HepG2 (cell line): ENCODE measurements around the gene AMOTL2. TPM values are rescaled to one million over a fixed set of nuclear protein-coding genes. Genes with fewer than 3 reads are reported as not detected.

ENCODE experiments used
- HES4 ChIP-seq: sonication (generic); formaldehyde crosslinking; IDR thresholded peaks from 2 replicates; pipeline ENCODE4 v1.9.0; 2021; ENCODE audit warnings: mild to moderate bottlenecking, missing genetic modification reagents, borderline replicate concordance
- HMGA1 ChIP-seq: sonication (generic); formaldehyde crosslinking; conservative IDR thresholded peaks from 2 replicates; pipeline ENCODE4 v1.4.0; 2020; ENCODE audit warnings: missing genetic modification reagents
- JUN ChIP-seq: sonication (generic); formaldehyde crosslinking; IDR thresholded peaks from 2 replicates; pipeline ENCODE4 v1.4.0; 2020; ENCODE audit warnings: mild to moderate bottlenecking, missing genetic modification reagents
- MAFG ChIP-seq: sonication (generic); formaldehyde crosslinking; IDR thresholded peaks from 2 replicates; pipeline ENCODE4 v1.5.1; 2020; ENCODE audit warnings: mild to moderate bottlenecking, missing genetic modification reagents
- MAFK ChIP-seq, 2 experiments: IDR thresholded peaks in 1 of 2; conservative IDR thresholded peaks in 1 of 2; 2 replicates each; pipeline ENCODE4 v1.6.1; 2011; ENCODE audit warnings: improper control_type of control experiment in 2 of 2, low read length in 2 of 2
- MTA1 ChIP-seq: sonication (generic); formaldehyde crosslinking; IDR thresholded peaks from 2 replicates; pipeline ENCODE4 v1.4.0; 2020; ENCODE audit warnings: missing genetic modification reagents, mild to moderate bottlenecking, borderline replicate concordance
- NAIF1 ChIP-seq: sonication (generic); formaldehyde crosslinking; IDR thresholded peaks from 2 replicates; pipeline ENCODE4 v1.5.0; 2020; ENCODE audit warnings: mild to moderate bottlenecking, missing genetic modification reagents, borderline replicate concordance
- PRMT3 ChIP-seq: sonication (generic); formaldehyde crosslinking; IDR thresholded peaks from 2 replicates; pipeline ENCODE4 v1.8.1; 2022; ENCODE audit warnings: low read depth, mild to moderate bottlenecking, moderate library complexity, missing genetic modification reagents, borderline replicate concordance
- SETDB1 ChIP-seq: sonication (generic); formaldehyde crosslinking; IDR thresholded peaks from 2 replicates; pipeline ENCODE4 v1.5.1; 2020; ENCODE audit warnings: missing genetic modification reagents, mild to moderate bottlenecking, borderline replicate concordance
- SRY ChIP-seq: sonication (generic); formaldehyde crosslinking; IDR thresholded peaks from 2 replicates; pipeline ENCODE4 v1.8.0; 2022; ENCODE audit warnings: mild to moderate bottlenecking, missing genetic modification reagents
- TCF7L2 ChIP-seq: IDR thresholded peaks from 2 replicates; pipeline ENCODE4 v1.6.1; 2011; ENCODE audit warnings: mild to moderate bottlenecking, low read depth, low read length, moderate library complexity
- ZBTB21 ChIP-seq: sonication (generic); formaldehyde crosslinking; IDR thresholded peaks from 2 replicates; pipeline ENCODE4 v1.4.0; 2020; ENCODE audit warnings: missing genetic modification reagents
- ZNF296 ChIP-seq: sonication (generic); formaldehyde crosslinking; conservative IDR thresholded peaks from 2 replicates; pipeline ENCODE4 v1.5.0; 2020; ENCODE audit warnings: mild to moderate bottlenecking, missing genetic modification reagents
- ZNF563 ChIP-seq: sonication (generic); formaldehyde crosslinking; IDR thresholded peaks from 2 replicates; pipeline ENCODE4 v1.8.0; 2022; ENCODE audit warnings: mild to moderate bottlenecking, moderate library complexity, missing genetic modification reagents
- ZNF776 ChIP-seq: sonication (generic); formaldehyde crosslinking; IDR thresholded peaks from 2 replicates; pipeline ENCODE4 v1.4.0; 2020; ENCODE audit warnings: mild to moderate bottlenecking, missing genetic modification reagents
- polyA plus RNA-seq, 8 experiments: library from polyadenylated mRNA; depleted of rRNA in 3 of 8; stranded (reverse) in 7 of 8; unstranded in 1 of 8; fragments of >200 nt; fragmentation: Illumina TruSeq in 4 of 8; extraction: Trizol in 4 of 8; gene quantifications; 2 replicates each; pipeline versions ENCODE4 v1.2.1 to v1.2.3, GENCODE V29; 2011 to 2016; ENCODE audit warnings: low read depth in 4 of 8, missing spikeins in 1 of 8, mixed read lengths in 1 of 8; ENCODE audit not compliant: insufficient read depth in 1 of 8
- total RNA-seq, 5 experiments: library from RNA; depleted of rRNA; stranded (reverse); fragments of >200 nt; fragmentation: Illumina TruSeq; extraction: Trizol; gene quantifications; 2 replicates each; pipeline ENCODE4 v1.2.3, GENCODE V29; 2016; ENCODE audit warnings: low read depth in 1 of 5
- TF ChIP-seq, protein P1 (sequence below): sonication (generic); formaldehyde crosslinking; IDR thresholded peaks from 2 replicates; pipeline ENCODE4 v1.5.0; 2020; ENCODE audit warnings: mild to moderate bottlenecking, missing genetic modification reagents, borderline replicate concordance
- TF ChIP-seq, protein P2 (sequence below): sonication (generic); formaldehyde crosslinking; IDR thresholded peaks from 2 replicates; pipeline ENCODE4 v1.4.0; 2020; ENCODE audit warnings: missing genetic modification reagents
- TF ChIP-seq, protein P3 (sequence below): IDR thresholded peaks from 2 replicates; pipeline ENCODE4 v1.6.1; 2016; ENCODE audit warnings: low read depth, borderline replicate concordance
- TF ChIP-seq, protein P4 (sequence below): sonication (generic); formaldehyde crosslinking; IDR thresholded peaks from 2 replicates; pipeline ENCODE4 v1.4.0; 2020; ENCODE audit warnings: missing genetic modification reagents, borderline replicate concordance

The AMOTL2 gene
- total and polyA plus RNA-seq, 2 of the 13 experiments (the other 11 are each of a cell fraction or from before 2014, with no cell fraction given): 17.3 to 18.5 TPM

DNA sequence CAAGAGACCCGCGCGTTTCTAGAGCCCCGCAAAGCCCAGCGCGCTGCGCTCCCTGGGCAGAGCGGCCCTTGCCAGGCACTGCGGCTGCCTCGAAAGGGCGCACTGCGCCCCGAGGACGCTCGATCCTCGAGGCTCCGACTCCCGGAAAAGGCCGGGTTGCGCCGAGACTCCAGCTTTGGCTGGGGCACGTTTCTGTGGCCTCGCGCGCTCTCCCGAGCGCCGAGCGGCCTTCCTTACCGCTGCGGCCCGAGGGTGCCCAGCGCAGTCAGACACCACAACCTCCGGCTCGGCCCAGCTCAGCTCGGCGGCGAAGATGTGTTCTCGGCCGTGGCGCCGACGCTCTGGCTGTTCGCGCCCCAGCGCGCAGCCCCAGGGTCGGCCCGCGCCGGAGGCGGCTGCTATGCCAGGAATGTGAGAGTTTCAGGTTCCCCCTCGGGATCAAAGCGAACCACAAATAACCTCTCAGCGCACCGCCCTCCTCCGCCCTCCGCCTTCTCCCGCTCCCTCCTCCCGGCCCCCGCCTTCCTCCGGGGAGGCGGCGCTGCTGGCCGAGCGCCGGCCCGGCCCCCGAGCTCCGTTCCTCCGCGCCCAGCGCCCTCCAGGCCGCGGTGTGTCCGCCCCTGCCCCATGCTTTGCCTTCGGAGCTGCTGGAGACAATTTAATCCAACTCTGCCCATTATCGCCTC is at the start of gene AMOTL2 (continued):
- TF ChIP-seq, protein P1, sequence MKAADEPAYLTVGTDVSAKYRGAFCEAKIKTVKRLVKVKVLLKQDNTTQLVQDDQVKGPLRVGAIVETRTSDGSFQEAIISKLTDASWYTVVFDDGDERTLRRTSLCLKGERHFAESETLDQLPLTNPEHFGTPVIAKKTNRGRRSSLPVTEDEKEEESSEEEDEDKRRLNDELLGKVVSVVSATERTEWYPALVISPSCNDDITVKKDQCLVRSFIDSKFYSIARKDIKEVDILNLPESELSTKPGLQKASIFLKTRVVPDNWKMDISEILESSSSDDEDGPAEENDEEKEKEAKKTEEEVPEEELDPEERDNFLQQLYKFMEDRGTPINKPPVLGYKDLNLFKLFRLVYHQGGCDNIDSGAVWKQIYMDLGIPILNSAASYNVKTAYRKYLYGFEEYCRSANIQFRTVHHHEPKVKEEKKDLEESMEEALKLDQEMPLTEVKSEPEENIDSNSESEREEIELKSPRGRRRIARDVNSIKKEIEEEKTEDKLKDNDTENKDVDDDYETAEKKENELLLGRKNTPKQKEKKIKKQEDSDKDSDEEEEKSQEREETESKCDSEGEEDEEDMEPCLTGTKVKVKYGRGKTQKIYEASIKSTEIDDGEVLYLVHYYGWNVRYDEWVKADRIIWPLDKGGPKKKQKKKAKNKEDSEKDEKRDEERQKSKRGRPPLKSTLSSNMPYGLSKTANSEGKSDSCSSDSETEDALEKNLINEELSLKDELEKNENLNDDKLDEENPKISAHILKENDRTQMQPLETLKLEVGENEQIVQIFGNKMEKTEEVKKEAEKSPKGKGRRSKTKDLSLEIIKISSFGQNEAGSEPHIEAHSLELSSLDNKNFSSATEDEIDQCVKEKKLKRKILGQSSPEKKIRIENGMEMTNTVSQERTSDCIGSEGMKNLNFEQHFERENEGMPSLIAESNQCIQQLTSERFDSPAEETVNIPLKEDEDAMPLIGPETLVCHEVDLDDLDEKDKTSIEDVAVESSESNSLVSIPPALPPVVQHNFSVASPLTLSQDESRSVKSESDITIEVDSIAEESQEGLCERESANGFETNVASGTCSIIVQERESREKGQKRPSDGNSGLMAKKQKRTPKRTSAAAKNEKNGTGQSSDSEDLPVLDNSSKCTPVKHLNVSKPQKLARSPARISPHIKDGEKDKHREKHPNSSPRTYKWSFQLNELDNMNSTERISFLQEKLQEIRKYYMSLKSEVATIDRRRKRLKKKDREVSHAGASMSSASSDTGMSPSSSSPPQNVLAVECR: peak; percentile 81
- TF ChIP-seq SRY (0 out of 2 replicates have a peak, but pooled peaks have one; percentile 29), ZNF563 (CRISPR knock-in tag) (peak; percentile 60), SETDB1 (CRISPR knock-in tag) (no peak), ZNF776 (peak; percentile 79), JUN (CRISPR knock-in tag) (no peak), TCF7L2 (0 out of 2 replicates have a peak, but pooled peaks have one; percentile 39), MAFK (conservative IDR thresholded peaks at IDR 0.05 in 1 of 2, IDR thresholded peaks at IDR 0.05 in 1 of 2; ENCODE audit: low read length in 2 of 2) (no peak), NAIF1 (CRISPR knock-in tag) (peak; percentile 69; the same call in 1 of the 2 replicates), MAFG (CRISPR knock-in tag) (no peak), ZBTB21 (CRISPR knock-in tag) (no peak), PRMT3 (CRISPR knock-in tag) (no peak), MTA1 (CRISPR knock-in tag) (peak; percentile 43; the same call in 1 of the 2 replicates), HES4 (CRISPR knock-in tag) (peak; percentile 74; the same call in 1 of the 2 replicates), HMGA1 (CRISPR knock-in tag) (no peak), ZNF296 (CRISPR knock-in tag) (0 out of 2 replicates have a peak, but pooled peaks have one; percentile 54)
- TF ChIP-seq, protein P2, sequence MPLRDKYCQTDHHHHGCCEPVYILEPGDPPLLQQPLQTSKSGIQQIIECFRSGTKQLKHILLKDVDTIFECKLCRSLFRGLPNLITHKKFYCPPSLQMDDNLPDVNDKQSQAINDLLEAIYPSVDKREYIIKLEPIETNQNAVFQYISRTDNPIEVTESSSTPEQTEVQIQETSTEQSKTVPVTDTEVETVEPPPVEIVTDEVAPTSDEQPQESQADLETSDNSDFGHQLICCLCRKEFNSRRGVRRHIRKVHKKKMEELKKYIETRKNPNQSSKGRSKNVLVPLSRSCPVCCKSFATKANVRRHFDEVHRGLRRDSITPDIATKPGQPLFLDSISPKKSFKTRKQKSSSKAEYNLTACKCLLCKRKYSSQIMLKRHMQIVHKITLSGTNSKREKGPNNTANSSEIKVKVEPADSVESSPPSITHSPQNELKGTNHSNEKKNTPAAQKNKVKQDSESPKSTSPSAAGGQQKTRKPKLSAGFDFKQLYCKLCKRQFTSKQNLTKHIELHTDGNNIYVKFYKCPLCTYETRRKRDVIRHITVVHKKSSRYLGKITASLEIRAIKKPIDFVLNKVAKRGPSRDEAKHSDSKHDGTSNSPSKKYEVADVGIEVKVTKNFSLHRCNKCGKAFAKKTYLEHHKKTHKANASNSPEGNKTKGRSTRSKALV: peak; percentile 99
- TF ChIP-seq, protein P3, sequence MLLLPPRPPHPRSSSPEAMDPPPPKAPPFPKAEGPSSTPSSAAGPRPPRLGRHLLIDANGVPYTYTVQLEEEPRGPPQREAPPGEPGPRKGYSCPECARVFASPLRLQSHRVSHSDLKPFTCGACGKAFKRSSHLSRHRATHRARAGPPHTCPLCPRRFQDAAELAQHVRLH (CRISPR knock-in tag): 0 out of 2 replicates have a peak, but pooled peaks have one; percentile 36
- TF ChIP-seq, protein P4, sequence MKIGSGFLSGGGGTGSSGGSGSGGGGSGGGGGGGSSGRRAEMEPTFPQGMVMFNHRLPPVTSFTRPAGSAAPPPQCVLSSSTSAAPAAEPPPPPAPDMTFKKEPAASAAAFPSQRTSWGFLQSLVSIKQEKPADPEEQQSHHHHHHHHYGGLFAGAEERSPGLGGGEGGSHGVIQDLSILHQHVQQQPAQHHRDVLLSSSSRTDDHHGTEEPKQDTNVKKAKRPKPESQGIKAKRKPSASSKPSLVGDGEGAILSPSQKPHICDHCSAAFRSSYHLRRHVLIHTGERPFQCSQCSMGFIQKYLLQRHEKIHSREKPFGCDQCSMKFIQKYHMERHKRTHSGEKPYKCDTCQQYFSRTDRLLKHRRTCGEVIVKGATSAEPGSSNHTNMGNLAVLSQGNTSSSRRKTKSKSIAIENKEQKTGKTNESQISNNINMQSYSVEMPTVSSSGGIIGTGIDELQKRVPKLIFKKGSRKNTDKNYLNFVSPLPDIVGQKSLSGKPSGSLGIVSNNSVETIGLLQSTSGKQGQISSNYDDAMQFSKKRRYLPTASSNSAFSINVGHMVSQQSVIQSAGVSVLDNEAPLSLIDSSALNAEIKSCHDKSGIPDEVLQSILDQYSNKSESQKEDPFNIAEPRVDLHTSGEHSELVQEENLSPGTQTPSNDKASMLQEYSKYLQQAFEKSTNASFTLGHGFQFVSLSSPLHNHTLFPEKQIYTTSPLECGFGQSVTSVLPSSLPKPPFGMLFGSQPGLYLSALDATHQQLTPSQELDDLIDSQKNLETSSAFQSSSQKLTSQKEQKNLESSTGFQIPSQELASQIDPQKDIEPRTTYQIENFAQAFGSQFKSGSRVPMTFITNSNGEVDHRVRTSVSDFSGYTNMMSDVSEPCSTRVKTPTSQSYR (CRISPR knock-in tag): no peak
